H1 (cell line): ENCODE results near the gene MREG. TPM values are rescaled to one million over a fixed set of nuclear protein-coding genes. Genes with fewer than 3 reads are reported as not detected.

Experiments
- CTCF ChIA-PET: fragments of 300-600 bp; sonication (Branson Sonifier 250); formaldehyde crosslinking; loops from one replicate; lab custom pipeline; 2021; ENCODE audit not compliant: partially characterized antibody; lab: Charles Lee
- POLR2A ChIA-PET: fragments of 300-600 bp; sonication (Branson Sonifier 250); formaldehyde crosslinking; loops from one replicate; lab custom pipeline; 2021; ENCODE audit warnings: inconsistent platforms; ENCODE audit not compliant: partially characterized antibody; lab: Charles Lee
- DNase-seq, 2 experiments: peaks; one replicate each; pipeline versions ENCODE4 v3.0.0 to v3.0.0-alpha.2; 2010 to 2022; ENCODE audit warnings: low spot score in 2 of 2, low read depth in 1 of 2, mixed read lengths in 1 of 2
- FAIRE-seq: peaks from 2 replicates; lab custom pipeline; 2011; peaks lifted over from hg19 to GRCh38; lab: Jason Lieb, UNC
- H2AFZ ChIP-seq: 2 replicates; pipeline ENCODE4 v1.8.1; 2012; ENCODE audit warnings: low read length, inconsistent platforms
- H2AK5ac ChIP-seq: 2 replicates; pipeline ENCODE4 v1.6.1; 2013; ENCODE audit warnings: low read depth, low read length
- H2BK120ac ChIP-seq: replicated peaks from 2 replicates; pipeline ENCODE3; 2013; ENCODE audit warnings: low read depth, low read length, inconsistent platforms
- H2BK12ac ChIP-seq: 2 replicates; pipeline ENCODE4 v1.6.1; 2013; ENCODE audit warnings: low read depth, low read length
- H2BK15ac ChIP-seq: 2 replicates; pipeline ENCODE4 v1.6.1; 2013; ENCODE audit warnings: low read length
- H2BK20ac ChIP-seq: 2 replicates; pipeline ENCODE4 v1.6.1; 2013; ENCODE audit warnings: low read length
- H2BK5ac ChIP-seq: 2 replicates; pipeline ENCODE4 v1.6.1; 2013; ENCODE audit warnings: low read depth, low read length
- H3K14ac ChIP-seq: 2 replicates; pipeline ENCODE4 v1.6.1; 2013; ENCODE audit warnings: inconsistent platforms; ENCODE audit not compliant: insufficient read length
- H3K18ac ChIP-seq: 2 replicates; pipeline ENCODE4 v1.6.1; 2013; ENCODE audit warnings: low read length; ENCODE audit errors: extremely low read depth
- H3K23ac ChIP-seq: 2 replicates; pipeline ENCODE4 v1.6.1; 2013; ENCODE audit warnings: inconsistent platforms; ENCODE audit not compliant: insufficient read length
- H3K23me2 ChIP-seq: 2 replicates; pipeline ENCODE4 v1.6.1; 2013; ENCODE audit warnings: low read depth, low read length
- H3K27ac ChIP-seq: 2 replicates; pipeline ENCODE4 v1.6.1; 2011; ENCODE audit warnings: low read depth, low read length, inconsistent platforms
- H3K27me3 ChIP-seq, 4 experiments: replicated peaks in 1 of 4; 1 replicate in 1 of 4; 2 replicates in 3 of 4; pipeline versions ENCODE4 v1.6.1 to v1.8.1; 2011 to 2013; ENCODE audit warnings: low read length in 3 of 4, mild to moderate bottlenecking in 3 of 4, inconsistent platforms in 2 of 4, mixed read lengths in 2 of 4, moderate library complexity in 1 of 4; ENCODE audit not compliant: control insufficient read depth in 3 of 4, insufficient read depth in 3 of 4; ENCODE audit errors: extremely low read depth in 1 of 4
- H3K36me3 ChIP-seq, 4 experiments: 2 replicates each; pipeline versions ENCODE4 v1.6.1 to v1.8.1; 2011 to 2013; ENCODE audit warnings: mild to moderate bottlenecking in 4 of 4, low read length in 3 of 4, moderate library complexity in 2 of 4, control low read depth in 1 of 4, inconsistent platforms in 1 of 4; ENCODE audit not compliant: insufficient read depth in 4 of 4, control insufficient read depth in 2 of 4
- H3K4ac ChIP-seq: replicated peaks from 2 replicates; pipeline ENCODE3; 2013; ENCODE audit warnings: low read length, low read depth, mixed read lengths, inconsistent platforms; ENCODE audit not compliant: insufficient read length
- H3K4me1 ChIP-seq, 4 experiments: replicated peaks in 1 of 4; 1 replicate in 1 of 4; 2 replicates in 3 of 4; pipeline versions ENCODE4 v1.6.1 to v1.8.1; 2011 to 2013; ENCODE audit warnings: low read length in 3 of 4, inconsistent platforms in 2 of 4, mixed read lengths in 1 of 4; ENCODE audit not compliant: insufficient read depth in 4 of 4, control insufficient read depth in 3 of 4
- H3K4me2 ChIP-seq, 2 experiments: 2 replicates each; pipeline versions ENCODE4 v1.6.1 to v1.8.1; 2011 to 2013; ENCODE audit warnings: low read depth in 2 of 2, low read length in 2 of 2, control low read depth in 1 of 2, inconsistent platforms in 1 of 2, mild to moderate bottlenecking in 1 of 2; ENCODE audit not compliant: insufficient read depth in 1 of 2
- H3K4me3 ChIP-seq, 4 experiments: fragments of 200-600, 300-600 bp in 1 of 4; sonication (generic), shearing (Covaris generic), sonication (Bioruptor Twin) in 1 of 4; 2 replicates each; pipeline versions ENCODE4 v1.5.1 to v1.8.1; 2011 to 2016; ENCODE audit warnings: low read length in 4 of 4, low read depth in 3 of 4, control low read depth in 2 of 4, inconsistent platforms in 2 of 4, mild to moderate bottlenecking in 2 of 4, mixed read lengths in 1 of 4, moderate library complexity in 1 of 4; ENCODE audit not compliant: insufficient read depth in 2 of 4; ENCODE audit errors: extremely low read depth in 1 of 4
- H3K56ac ChIP-seq: replicated peaks from 2 replicates; pipeline ENCODE3; 2013; ENCODE audit warnings: low read depth, mild to moderate bottlenecking, mixed read lengths, low read length, inconsistent platforms; ENCODE audit not compliant: insufficient read length
- H3K79me1 ChIP-seq: 2 replicates; pipeline ENCODE4 v1.6.1; 2013; ENCODE audit warnings: low read depth, low read length, control low read depth
- H3K79me2 ChIP-seq, 2 experiments: 2 replicates each; pipeline versions ENCODE4 v1.6.1 to v1.8.1; 2012 to 2013; ENCODE audit warnings: low read length in 2 of 2, mild to moderate bottlenecking in 2 of 2, inconsistent platforms in 1 of 2; ENCODE audit not compliant: insufficient read depth in 2 of 2, control insufficient read depth in 1 of 2
- H3K9ac ChIP-seq, 4 experiments: replicated peaks in 1 of 4; 1 replicate in 1 of 4; 2 replicates in 3 of 4; pipeline versions ENCODE4 v1.6.1 to v1.8.1; 2011 to 2013; ENCODE audit warnings: low read depth in 3 of 4, low read length in 3 of 4, control low read depth in 2 of 4, mild to moderate bottlenecking in 2 of 4, moderate library complexity in 2 of 4, inconsistent platforms in 1 of 4; ENCODE audit errors: extremely low read depth in 1 of 4
- H3K9me3 ChIP-seq, 2 experiments: 2 replicates each; pipeline versions ENCODE4 v1.6.1 to v1.8.1; 2012 to 2013; ENCODE audit warnings: mild to moderate bottlenecking in 2 of 2, moderate library complexity in 2 of 2, control low read depth in 1 of 2, inconsistent platforms in 1 of 2, low read depth in 1 of 2, low read length in 1 of 2, mixed read lengths in 1 of 2; ENCODE audit not compliant: insufficient read depth in 2 of 2
- H4K20me1 ChIP-seq, 2 experiments: replicated peaks in 1 of 2; 2 replicates each; pipeline versions ENCODE3 to v1.8.1; 2011 to 2013; ENCODE audit warnings: inconsistent platforms in 2 of 2, low read length in 2 of 2, mild to moderate bottlenecking in 1 of 2; ENCODE audit not compliant: insufficient read depth in 2 of 2, control insufficient read depth in 1 of 2
- H4K5ac ChIP-seq: 2 replicates; pipeline ENCODE4 v1.6.1; 2013; ENCODE audit warnings: low read length, low read depth, mixed read lengths, inconsistent platforms; ENCODE audit not compliant: insufficient read length
- H4K8ac ChIP-seq: 2 replicates; pipeline ENCODE4 v1.8.0; 2013; ENCODE audit warnings: mild to moderate bottlenecking, moderate library complexity, low read length, inconsistent platforms; ENCODE audit not compliant: insufficient read depth; ENCODE audit errors: extremely low read depth
- H4K91ac ChIP-seq: replicated peaks from 2 replicates; pipeline ENCODE3; 2013; ENCODE audit warnings: low read length, mixed read lengths, inconsistent platforms; ENCODE audit not compliant: insufficient read length
- CBX8 ChIP-seq: fragments of 300-800, 300-1000 bp; sonication (generic); IDR thresholded peaks from 2 replicates; pipeline ENCODE4 v1.7.1; 2016; ENCODE audit warnings: low read depth, low read length, borderline replicate concordance
- WGBS, 2 experiments: shearing (Covaris generic) in 1 of 2; methylation state at CpG; one replicate each; pipeline versions ENCODE4 v1.1.6 to v1.1.7; 2013 to 2015; ENCODE audit warnings: low lambda C conversion rate in 2 of 2, mixed read lengths in 2 of 2, inconsistent platforms in 1 of 2, low coverage in 1 of 2, missing lambda C conversion rate in 1 of 2; ENCODE audit not compliant: insufficient replicate concordance in 2 of 2, insufficient coverage in 1 of 2, insufficient read length in 1 of 2; ENCODE audit errors: extremely low coverage in 1 of 2, missing lambda C conversion rate in 1 of 2; 5-methylcytosine and 5-hydroxymethylcytosine counted together
- polyA plus RNA-seq, 7 experiments: library from polyadenylated mRNA; depleted of rRNA in 3 of 7; stranded (reverse) in 5 of 7; unstranded in 2 of 7; fragments of >200 nt in 5 of 7; fragments of 200-250 nt in 2 of 7; gene quantifications; 1 replicate in 5 of 7; 2 replicates in 1 of 7; 4 replicates in 1 of 7; pipeline versions ENCODE4 v1.2.1 to v1.2.3, GENCODE V29; 2011 to 2013; ENCODE audit warnings: missing spikeins in 2 of 7, mixed read lengths in 2 of 7
- total RNA-seq: library from RNA; stranded (reverse); fragmentation: NEBNext Ultra II Directional; extraction: Animal tissue kit (Norgen Biotek cat#: 25700); gene quantifications from 2 replicates; pipeline ENCODE4 v1.2.1, GENCODE V29; 2021

MREG gene
- total and polyA plus RNA-seq, 2 of the 8 experiments (the other 6 are each of a cell fraction or from before 2014, with no cell fraction given) = 7.5 to 31.9 TPM

- Histone ChIP-seq H3K79me1 (no peaks in the 10 kb centered on the region), H2BK15ac (no peak overlapping the region), H4K20me1 (no peaks in the 10 kb centered on the region), H2AFZ (no peak overlapping the region), H3K23ac (no peak overlapping the region), H2BK120ac (no peak overlapping the region), H3K4ac (no peak overlapping the region), H3K27ac (no peak overlapping the region), H3K4me3 (no peak overlapping the region), H3K9ac (no peak overlapping the region), H2BK20ac (no peak overlapping the region), H3K36me3 (no peaks in the 10 kb centered on the region), H3K27me3 (no peaks in the 10 kb centered on the region), H2BK12ac (no peak overlapping the region), H2AK5ac (no peak overlapping the region), H4K8ac (no peak overlapping the region), H3K56ac (no peak overlapping the region), H2BK5ac (peak overlapping the region; percentile 35; the same call in 1 of the 2 replicates), H3K9me3 (no peaks in the 10 kb centered on the region), H3K23me2 (no peaks in the 10 kb centered on the region), H3K4me1 (peaks cover 0 to 16% (median 6%) of the 10 kb centered on the region in 4 experiments; a peak in 3 of 7 replicates), H3K4me2 (0 out of 4 replicates have a peak overlapping the region, but pooled peaks of 1 of the 2 experiments have one; percentile 8), H4K91ac (no peak overlapping the region), H3K14ac (no peak overlapping the region), H4K5ac (no peak overlapping the region), H3K79me2 (no peaks in the 10 kb centered on the region), H3K18ac (peak overlapping the region; percentile 53; the same call in 1 of the 2 replicates)
- CTCF ChIA-PET = interaction anchor here (0.6 to 5.8 kb wide), 16 partner anchors 10 to 482 kb away, joined by 3 to 62 read pairs (median 4); no protein-coding TSS in a partner anchor
- POLR2A ChIA-PET = no interaction called here
- WGBS, 2 experiments = 94% methylated on average over 3 of the region's 3 CpGs; no CpG with 5 or more reads in 1 of the 2 experiments
- no peak for FAIRE-seq
- peak in 1 of 2 experiments; percentile 17 for DNase-seq
- TF ChIP-seq CBX8 = no peak
Measured at GRCh38 chr2:215918901-215919599, 94.3 kb downstream of the MREG start.
